Measurements from ENCODE around the gene USH2A. TPM values are rescaled to one million over a fixed set of nuclear protein-coding genes. Genes with fewer than 3 reads are reported as not detected.

USH2A gene
- total RNA-seq, 4 donors from 2014 or later = 0.39 TPM; not detected in 3

DNA sequence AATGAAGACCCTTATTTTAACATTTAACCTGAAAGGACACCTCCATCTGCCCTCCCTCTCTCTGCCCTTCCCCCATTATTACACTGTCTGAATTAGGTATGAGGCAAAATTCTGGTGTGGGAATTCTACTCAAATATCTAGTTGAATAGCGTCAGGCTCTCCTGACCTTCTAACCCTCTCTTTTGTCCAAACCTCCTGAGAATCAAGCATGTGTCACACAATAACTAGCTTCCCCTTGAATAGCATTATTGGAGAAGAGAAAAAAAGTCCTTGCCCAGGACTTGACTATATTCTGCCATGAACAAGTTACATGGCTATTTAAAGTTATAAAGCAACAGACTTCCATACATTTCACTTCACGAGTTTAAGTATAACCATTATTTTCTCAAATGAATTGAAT lies 35.5 kb downstream of the USH2A start:
- no peaks in the 10 kb centered on the region for H3K4me1 ChIP-seq
- no peak overlapping the region for H3K4me3 ChIP-seq
- no peaks in the 10 kb centered on the region for H3K9me3 ChIP-seq
- no peaks in the 10 kb centered on the region for H3K36me3 ChIP-seq
- TF ChIP-seq POLR2A (IDR thresholded peaks at IDR 0.05) = no peak
- no peak for TF ChIP-seq POLR2AphosphoS5 (IDR thresholded peaks at IDR 0.05)
- no peak for TF ChIP-seq EP300 (IDR thresholded peaks at IDR 0.05)
- TF ChIP-seq, protein P1, sequence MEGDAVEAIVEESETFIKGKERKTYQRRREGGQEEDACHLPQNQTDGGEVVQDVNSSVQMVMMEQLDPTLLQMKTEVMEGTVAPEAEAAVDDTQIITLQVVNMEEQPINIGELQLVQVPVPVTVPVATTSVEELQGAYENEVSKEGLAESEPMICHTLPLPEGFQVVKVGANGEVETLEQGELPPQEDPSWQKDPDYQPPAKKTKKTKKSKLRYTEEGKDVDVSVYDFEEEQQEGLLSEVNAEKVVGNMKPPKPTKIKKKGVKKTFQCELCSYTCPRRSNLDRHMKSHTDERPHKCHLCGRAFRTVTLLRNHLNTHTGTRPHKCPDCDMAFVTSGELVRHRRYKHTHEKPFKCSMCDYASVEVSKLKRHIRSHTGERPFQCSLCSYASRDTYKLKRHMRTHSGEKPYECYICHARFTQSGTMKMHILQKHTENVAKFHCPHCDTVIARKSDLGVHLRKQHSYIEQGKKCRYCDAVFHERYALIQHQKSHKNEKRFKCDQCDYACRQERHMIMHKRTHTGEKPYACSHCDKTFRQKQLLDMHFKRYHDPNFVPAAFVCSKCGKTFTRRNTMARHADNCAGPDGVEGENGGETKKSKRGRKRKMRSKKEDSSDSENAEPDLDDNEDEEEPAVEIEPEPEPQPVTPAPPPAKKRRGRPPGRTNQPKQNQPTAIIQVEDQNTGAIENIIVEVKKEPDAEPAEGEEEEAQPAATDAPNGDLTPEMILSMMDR (IDR thresholded peaks at IDR 0.05) = no peak
- WGBS, 2 donors (ENCODE audit: low coverage in 1 of 2) = 82% methylated on average over 1 to 2 of the region's 2 CpGs
- H3K27ac ChIP-seq = no peak overlapping the region
- ATAC-seq = no peak
- H3K27me3 ChIP-seq = no peaks in the 10 kb centered on the region

DNA sequence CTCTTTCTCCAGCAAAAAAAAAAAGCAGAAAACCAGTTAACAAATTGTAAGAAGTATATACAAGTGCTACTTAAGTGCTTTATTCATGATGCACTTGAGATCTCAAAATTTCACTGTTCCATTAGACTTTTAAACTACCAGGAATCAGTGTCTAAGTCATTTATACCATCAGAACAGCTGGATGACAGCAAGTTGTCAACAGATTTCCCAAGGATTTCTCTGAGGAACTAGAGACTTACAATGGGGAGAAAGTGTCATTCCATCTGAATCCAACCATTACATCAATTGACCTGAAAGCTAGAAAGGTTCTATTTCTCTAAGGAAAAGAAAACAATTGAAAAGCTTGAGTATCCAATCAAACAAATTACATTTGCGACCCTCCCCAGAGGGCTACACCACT lies 43.8 kb downstream of the USH2A start:
- 43 to 71% methylated on average over 1 of the region's 1 CpG for WGBS, 2 donors (ENCODE audit: low coverage in 1 of 2)
- TF ChIP-seq POLR2A (IDR thresholded peaks at IDR 0.05) (no peak), EP300 (IDR thresholded peaks at IDR 0.05) (no peak)
- H3K27me3 ChIP-seq = no peaks in the 10 kb centered on the region

DNA sequence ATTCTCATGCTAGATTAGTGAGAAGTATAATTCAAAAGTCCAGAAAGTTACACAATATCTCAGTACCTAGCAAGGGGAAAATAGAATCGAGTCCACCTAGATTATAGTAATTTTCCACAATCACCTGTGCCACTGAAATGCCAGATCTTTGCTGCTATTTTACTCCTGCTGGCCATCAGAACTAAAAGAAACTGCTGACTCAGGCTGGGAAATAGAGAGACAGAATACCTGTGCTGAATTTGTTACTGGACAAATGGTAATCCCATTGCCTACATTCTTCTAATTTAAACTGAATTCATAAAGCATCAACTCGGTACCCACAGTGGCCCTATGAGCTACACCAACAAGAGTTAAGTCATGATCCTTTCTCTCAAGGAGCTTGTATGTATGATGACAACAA lies 55.0 kb downstream of the USH2A start:
- Histone ChIP-seq H3K4me1 (no peaks in the 10 kb centered on the region), H3K27me3 (no peaks in the 10 kb centered on the region), H3K9me3 (no peaks in the 10 kb centered on the region), H3K27ac (no peak overlapping the region), H3K4me3 (no peak overlapping the region), H3K36me3 (no peaks in the 10 kb centered on the region)
- 73 to 76% methylated on average over 2 of the region's 2 CpGs for WGBS, 2 donors (ENCODE audit: low coverage in 1 of 2)
- TF ChIP-seq, protein P1 (IDR thresholded peaks at IDR 0.05) = no peak
- no peak for TF ChIP-seq EP300 (IDR thresholded peaks at IDR 0.05)
- TF ChIP-seq POLR2A (IDR thresholded peaks at IDR 0.05) = no peak
- TF ChIP-seq POLR2AphosphoS5 (IDR thresholded peaks at IDR 0.05) = no peak
- ATAC-seq = no peak

More for the DNA sequence above, 43.8 kb downstream of the USH2A start:
- Histone ChIP-seq H3K36me3 (no peaks in the 10 kb centered on the region), H3K9me3 (no peaks in the 10 kb centered on the region), H3K4me1 (no peaks in the 10 kb centered on the region), H3K27ac (no peak overlapping the region), H3K4me3 (no peak overlapping the region)
- no peak for ATAC-seq

DNA sequence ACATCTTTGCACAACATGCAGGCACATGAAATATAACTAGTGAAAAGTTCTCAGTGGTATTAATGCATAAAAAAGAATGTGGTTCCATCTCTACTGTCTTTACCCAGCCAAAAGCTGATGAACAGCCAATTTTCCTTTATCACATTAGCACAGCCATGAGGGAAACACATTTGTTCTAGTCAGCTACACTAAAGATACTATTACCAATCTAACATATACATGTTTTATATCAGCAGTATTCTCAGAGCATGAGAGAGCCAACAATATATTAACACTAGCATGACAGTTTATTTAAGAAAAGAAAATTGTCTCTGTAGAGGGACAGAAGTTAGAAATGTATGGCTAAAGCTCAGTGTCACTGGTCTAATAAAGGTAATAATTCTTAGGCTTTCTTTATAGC lies 56.3 kb downstream of the USH2A start:
- Histone ChIP-seq H3K27ac (no peak overlapping the region), H3K27me3 (no peaks in the 10 kb centered on the region), H3K36me3 (no peaks in the 10 kb centered on the region), H3K9me3 (no peaks in the 10 kb centered on the region), H3K4me1 (no peaks in the 10 kb centered on the region), H3K4me3 (no peak overlapping the region)
- no peak for TF ChIP-seq POLR2AphosphoS5 (IDR thresholded peaks at IDR 0.05)
- TF ChIP-seq, protein P1 (IDR thresholded peaks at IDR 0.05) = no peak
- TF ChIP-seq EP300 (IDR thresholded peaks at IDR 0.05) = no peak
- TF ChIP-seq POLR2A (IDR thresholded peaks at IDR 0.05) = no peak
- no peak for ATAC-seq

DNA sequence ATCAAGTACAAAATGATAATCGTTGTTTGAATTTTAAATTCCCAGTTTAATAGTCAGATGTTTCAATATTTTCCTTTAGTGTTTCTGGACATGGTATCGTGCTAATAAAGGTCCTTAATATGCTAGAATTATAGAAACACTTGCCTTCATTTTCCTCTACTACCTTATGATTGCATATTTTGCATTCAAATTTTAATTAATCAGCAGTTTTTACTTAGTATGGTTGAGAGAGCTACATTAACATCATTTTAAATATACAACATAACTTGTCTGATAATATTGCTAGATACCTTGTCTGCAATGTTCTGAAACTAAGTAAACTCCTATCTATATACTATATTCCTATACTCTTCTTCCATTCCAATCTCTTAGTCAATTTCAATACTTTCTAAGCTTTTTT lies 66.3 kb downstream of the USH2A start:
- Histone ChIP-seq H3K27me3 (no peaks in the 10 kb centered on the region), H3K36me3 (no peaks in the 10 kb centered on the region), H3K4me1 (no peaks in the 10 kb centered on the region), H3K9me3 (no peaks in the 10 kb centered on the region), H3K4me3 (no peak overlapping the region), H3K27ac (no peak overlapping the region)
- ATAC-seq = no peak
- TF ChIP-seq EP300 (IDR thresholded peaks at IDR 0.05) (no peak), POLR2AphosphoS5 (IDR thresholded peaks at IDR 0.05) (no peak), POLR2A (IDR thresholded peaks at IDR 0.05) (no peak)
- TF ChIP-seq, protein P1 (IDR thresholded peaks at IDR 0.05) = no peak
- 71 to 100% methylated on average over 1 to 2 of the region's 2 CpGs for WGBS, 2 donors (ENCODE audit: low coverage in 1 of 2)

Data from gastroesophageal sphincter (tissue), 4 donors.